ENCODE measurements around the gene SRSF10. TPM values are rescaled to one million over a fixed set of nuclear protein-coding genes. Genes with fewer than 3 reads are reported as not detected.
A peak's percentile ranks its signal among the peaks of the same experiment; 100 is the strongest.

SRSF10 gene
- total and polyA plus RNA-seq, 8 donors = 84.9 to 296 (median 254) TPM

DNA sequence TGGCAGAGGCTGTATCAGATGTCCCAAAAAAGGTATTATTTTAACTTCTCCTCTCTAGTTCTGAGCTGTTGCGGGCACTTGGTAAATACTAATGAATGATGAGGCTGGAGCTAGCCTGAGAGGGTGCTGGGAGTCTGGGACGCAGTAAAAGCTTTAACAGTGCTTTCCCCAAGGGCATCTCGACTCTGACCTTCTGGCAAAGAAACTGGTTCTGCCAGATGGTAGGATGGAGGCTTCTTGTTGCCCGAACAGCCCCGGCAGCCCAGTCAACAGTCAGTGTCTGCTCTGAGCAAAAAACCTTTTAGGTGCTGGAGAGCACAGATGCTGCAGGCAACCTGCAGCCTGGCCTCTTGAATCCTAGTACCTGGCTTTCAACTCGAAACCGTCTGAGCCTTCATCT is 23.0 kb downstream of the SRSF10 start:
- intact Hi-C loops (cut with DNase I) = no loop called here
- Histone ChIP-seq H3K27me3 (no peaks in the 10 kb centered on the region), H3K4me3 (no peak overlapping the region), H3K9me3 (no peaks in the 10 kb centered on the region), H3K27ac (no peak overlapping the region), H3K4me1 (peaks cover 11 to 34% of the 10 kb centered on the region in 2 donors), H3K36me3 (peaks cover 0 to 5% of the 10 kb centered on the region in 2 donors)
- DNase-seq (peak in 2 of 4 donors; percentile 59 to 68), ATAC-seq (peak; percentile 15)
- TF ChIP-seq, protein P1, sequence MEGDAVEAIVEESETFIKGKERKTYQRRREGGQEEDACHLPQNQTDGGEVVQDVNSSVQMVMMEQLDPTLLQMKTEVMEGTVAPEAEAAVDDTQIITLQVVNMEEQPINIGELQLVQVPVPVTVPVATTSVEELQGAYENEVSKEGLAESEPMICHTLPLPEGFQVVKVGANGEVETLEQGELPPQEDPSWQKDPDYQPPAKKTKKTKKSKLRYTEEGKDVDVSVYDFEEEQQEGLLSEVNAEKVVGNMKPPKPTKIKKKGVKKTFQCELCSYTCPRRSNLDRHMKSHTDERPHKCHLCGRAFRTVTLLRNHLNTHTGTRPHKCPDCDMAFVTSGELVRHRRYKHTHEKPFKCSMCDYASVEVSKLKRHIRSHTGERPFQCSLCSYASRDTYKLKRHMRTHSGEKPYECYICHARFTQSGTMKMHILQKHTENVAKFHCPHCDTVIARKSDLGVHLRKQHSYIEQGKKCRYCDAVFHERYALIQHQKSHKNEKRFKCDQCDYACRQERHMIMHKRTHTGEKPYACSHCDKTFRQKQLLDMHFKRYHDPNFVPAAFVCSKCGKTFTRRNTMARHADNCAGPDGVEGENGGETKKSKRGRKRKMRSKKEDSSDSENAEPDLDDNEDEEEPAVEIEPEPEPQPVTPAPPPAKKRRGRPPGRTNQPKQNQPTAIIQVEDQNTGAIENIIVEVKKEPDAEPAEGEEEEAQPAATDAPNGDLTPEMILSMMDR (IDR thresholded peaks at IDR 0.05) = no peak

DNA sequence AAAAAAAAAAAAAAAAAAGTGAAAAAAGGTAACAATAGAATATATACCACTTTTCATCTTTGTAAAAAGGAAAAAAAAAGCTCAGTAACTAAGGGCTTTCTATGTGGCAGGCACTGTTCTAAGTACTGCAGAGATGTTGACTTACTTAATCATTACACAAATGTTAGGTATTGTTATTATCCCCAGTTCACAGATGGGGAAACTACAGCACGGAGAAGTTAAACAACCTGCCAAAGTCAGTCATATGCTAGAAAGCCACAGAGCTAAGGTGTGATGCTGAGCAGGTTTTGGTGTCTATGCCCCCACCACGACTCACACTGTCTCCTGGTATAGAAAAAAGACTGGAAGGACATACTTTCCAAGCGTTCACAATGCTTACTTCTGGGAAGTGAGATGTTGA is 27.1 kb downstream of the SRSF10 start:
- Histone ChIP-seq H3K9me3 (no peaks in the 10 kb centered on the region), H3K27me3 (no peaks in the 10 kb centered on the region), H3K27ac (no peak overlapping the region), H3K4me3 (no peak overlapping the region), H3K36me3 (no peaks in the 10 kb centered on the region), H3K4me1 (peaks cover 6 to 18% of the 10 kb centered on the region in 2 donors)
- DNase-seq (no peak), ATAC-seq (peak; percentile 14)
- TF ChIP-seq, protein P1 (IDR thresholded peaks at IDR 0.05) = no peak
- intact Hi-C loops (cut with DNase I) = no loop called here

DNA sequence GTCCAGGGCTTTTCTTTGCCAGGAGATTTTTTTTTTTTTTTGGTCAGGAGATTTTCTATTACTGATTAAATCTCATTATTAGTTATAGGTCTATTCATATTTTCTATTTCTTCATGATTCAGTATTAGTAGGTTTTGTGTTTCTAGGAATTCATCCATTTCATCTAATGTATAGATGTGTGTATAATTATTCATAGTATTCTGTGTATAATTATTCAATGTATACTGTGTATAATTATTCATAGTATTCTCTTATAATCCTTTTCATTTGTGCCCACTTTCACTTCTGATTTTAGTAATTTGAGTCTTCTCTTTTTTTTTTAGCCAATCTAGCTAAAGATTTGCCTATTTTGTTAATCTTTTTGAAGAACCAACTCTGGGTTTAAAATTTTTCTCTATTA is 32.8 kb downstream of the SRSF10 start:
- Histone ChIP-seq H3K4me3 (no peak overlapping the region), H3K4me1 (no peaks in the 10 kb centered on the region), H3K36me3 (no peaks in the 10 kb centered on the region), H3K27me3 (no peaks in the 10 kb centered on the region), H3K9me3 (no peaks in the 10 kb centered on the region), H3K27ac (no peak overlapping the region)
- TF ChIP-seq, protein P1 (IDR thresholded peaks at IDR 0.05) = no peak
- ATAC-seq = no peak
- DNase-seq = no peak
- intact Hi-C loops (cut with DNase I) = no loop called here

DNA sequence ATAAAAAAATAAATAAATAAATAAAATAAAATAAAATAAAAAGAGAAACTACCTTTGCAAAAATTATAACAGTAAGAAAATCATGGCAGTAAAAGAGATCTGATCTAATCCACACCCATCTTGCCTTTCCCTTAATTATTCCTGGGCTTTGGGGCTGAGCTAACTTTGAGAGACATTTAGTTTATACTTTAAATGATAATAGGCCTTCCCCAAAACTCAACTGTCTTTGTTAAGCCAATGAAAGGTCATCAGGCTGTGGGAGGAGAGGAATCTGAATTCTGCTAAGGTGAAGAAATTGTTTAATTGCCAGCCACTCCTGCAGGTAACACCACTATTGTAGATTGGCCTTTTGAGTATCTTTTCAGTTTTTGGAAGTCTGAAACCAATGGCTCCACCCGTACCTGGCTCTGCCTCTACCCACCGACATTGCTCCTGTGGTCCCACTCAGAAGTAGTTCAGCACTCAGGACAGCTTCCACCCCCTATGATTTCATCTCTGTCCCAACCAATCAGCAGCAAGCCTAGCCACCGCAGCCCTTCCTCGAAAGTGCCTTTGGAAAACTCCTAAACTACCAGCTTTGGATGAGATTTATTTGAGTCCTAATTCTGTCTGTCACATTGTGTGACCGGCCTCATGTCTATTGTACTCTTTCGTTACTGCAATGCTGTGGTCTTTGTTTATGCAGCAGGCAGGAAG is 43.5 kb downstream of the SRSF10 start:
- Histone ChIP-seq H3K9me3 (no peaks in the 10 kb centered on the region), H3K27me3 (no peaks in the 10 kb centered on the region), H3K4me3 (no peak overlapping the region), H3K4me1 (peaks cover 0 to 2% of the 10 kb centered on the region in 2 donors), H3K27ac (no peak overlapping the region), H3K36me3 (no peaks in the 10 kb centered on the region)
- intact Hi-C loops (cut with DNase I) = no loop called here
- ATAC-seq (no peak), DNase-seq (no peak)
- TF ChIP-seq, protein P1 (IDR thresholded peaks at IDR 0.05) = no peak

DNA sequence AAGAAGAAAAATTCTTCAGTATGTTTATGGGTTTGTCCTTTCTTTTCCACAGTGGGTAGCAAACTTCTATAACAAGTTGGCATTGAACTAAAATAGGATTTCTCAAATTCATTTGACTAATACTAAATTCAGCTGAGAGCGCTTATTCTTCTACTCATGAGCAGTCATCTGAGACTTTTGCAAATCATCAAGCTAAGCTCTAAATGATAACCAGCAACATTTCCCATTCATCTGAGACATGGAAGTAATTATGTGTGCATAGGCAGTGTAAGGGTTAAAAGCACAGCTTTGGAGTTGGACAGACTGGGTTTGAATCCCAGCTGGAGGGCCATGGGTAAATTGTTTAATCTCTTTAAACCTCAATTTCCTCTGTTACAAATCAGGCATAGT is 48.6 kb downstream of the SRSF10 start:
- peaks cover 0 to 7% of the 10 kb centered on the region in 2 donors for H3K4me1 ChIP-seq
- no peak for DNase-seq
- no peaks in the 10 kb centered on the region for H3K27me3 ChIP-seq
- H3K4me3 ChIP-seq = no peak overlapping the region
- peak overlapping the region; percentile 49 to 51 for H3K27ac ChIP-seq
- H3K36me3 ChIP-seq = no peaks in the 10 kb centered on the region
- no peaks in the 10 kb centered on the region for H3K9me3 ChIP-seq
- intact Hi-C loops (cut with DNase I) = no loop called here
- TF ChIP-seq, protein P1 (IDR thresholded peaks at IDR 0.05) = no peak
- no peak for ATAC-seq
